ENCODE results near the gene STIM2. TPM values are rescaled to one million over a fixed set of nuclear protein-coding genes. Genes with fewer than 3 reads are reported as not detected.
"Not testable (repeated sequence)": the region's sequence is repeated elsewhere in the genome, so short reads cannot be mapped to it uniquely, and the experiment has no call there.

Gene STIM2
- total RNA-seq, 1 experiment from 2014 or later = 59.0 TPM

- Histone ChIP-seq H3K4me1 (ENCODE audit: insufficient read depth, low read length, poor library complexity, severe bottlenecking) (peaks cover 20% of the 10 kb centered on the region), H3K9me3 (ENCODE audit: low read depth, low read length, poor library complexity, severe bottlenecking) (no peaks in the 10 kb centered on the region), H3K36me3 (ENCODE audit: insufficient read depth, low read length, poor library complexity, severe bottlenecking) (peaks cover 6% of the 10 kb centered on the region), H3K27ac (ENCODE audit: low read depth, low read length, poor library complexity, severe bottlenecking) (no peak overlapping the region), H3K27me3 (replicated peaks; ENCODE audit: insufficient read depth, low read depth, low read length, poor library complexity) (no peaks in the 10 kb centered on the region), H3K4me3 (ENCODE audit: low read depth, low read length, poor library complexity, severe bottlenecking) (no peak overlapping the region)
- POLR2A ChIA-PET (ENCODE audit: low non-redundant PET) = no interaction called here
- no peak for DNase-seq (ENCODE audit: low spot score)
- CTCF ChIA-PET = no interaction called here
- TF ChIP-seq EZH2 (IDR thresholded peaks at IDR 0.05; ENCODE audit: borderline replicate concordance, low read depth, low read length, poor library complexity, severe bottlenecking) (no peak), CTCF (conservative IDR thresholded peaks at IDR 0.05; ENCODE audit: low read depth, low read length) (no peak)
- intact Hi-C loops (cut with micrococcal nuclease; ENCODE audit: unreplicated experiment) = no loop called here
- BruUV-seq (replicated peaks) = no TSS peak
Measured at GRCh38 chr4:26962720-26963119, 102.1 kb downstream of the STIM2 start.

- Histone ChIP-seq H3K36me3 (ENCODE audit: insufficient read depth, low read length, poor library complexity, severe bottlenecking) (no peaks in the 10 kb centered on the region), H3K4me1 (ENCODE audit: insufficient read depth, low read length, poor library complexity, severe bottlenecking) (peaks cover 20% of the 10 kb centered on the region), H3K9me3 (ENCODE audit: low read depth, low read length, poor library complexity, severe bottlenecking) (no peaks in the 10 kb centered on the region), H3K27me3 (replicated peaks; ENCODE audit: insufficient read depth, low read depth, low read length, poor library complexity) (no peaks in the 10 kb centered on the region), H3K4me3 (ENCODE audit: low read depth, low read length, poor library complexity, severe bottlenecking) (no peak overlapping the region), H3K27ac (ENCODE audit: low read depth, low read length, poor library complexity, severe bottlenecking) (no peak overlapping the region)
- ChIA-PET POLR2A (ENCODE audit: low non-redundant PET) (no interaction called here), CTCF (no interaction called here)
- DNase-seq (ENCODE audit: low spot score) = no peak
- TF ChIP-seq EZH2 (IDR thresholded peaks at IDR 0.05; ENCODE audit: borderline replicate concordance, low read depth, low read length, poor library complexity, severe bottlenecking) (no peak), CTCF (conservative IDR thresholded peaks at IDR 0.05; ENCODE audit: low read depth, low read length) (no peak)
- no TSS peak for BruUV-seq (replicated peaks)
- intact Hi-C loops (cut with micrococcal nuclease; ENCODE audit: unreplicated experiment) = no loop called here
Measured at GRCh38 chr4:26964512-26964911, 103.9 kb downstream of the STIM2 start.

- H3K9me3 ChIP-seq (ENCODE audit: low read depth, low read length, poor library complexity, severe bottlenecking) = no peaks in the 10 kb centered on the region
- H3K36me3 ChIP-seq (ENCODE audit: insufficient read depth, low read length, poor library complexity, severe bottlenecking) = no peaks in the 10 kb centered on the region
- no peaks in the 10 kb centered on the region for H3K27me3 ChIP-seq (replicated peaks; ENCODE audit: insufficient read depth, low read depth, low read length, poor library complexity)
- no peak for DNase-seq (ENCODE audit: low spot score)
- H3K4me3 ChIP-seq (ENCODE audit: low read depth, low read length, poor library complexity, severe bottlenecking) = no peak overlapping the region
- intact Hi-C loops (cut with micrococcal nuclease; ENCODE audit: unreplicated experiment) = no loop called here
- POLR2A ChIA-PET (ENCODE audit: low non-redundant PET) = no interaction called here
- TF ChIP-seq EZH2 (IDR thresholded peaks at IDR 0.05; ENCODE audit: borderline replicate concordance, low read depth, low read length, poor library complexity, severe bottlenecking) (no peak), CTCF (conservative IDR thresholded peaks at IDR 0.05; ENCODE audit: low read depth, low read length) (no peak)
- peaks cover 16% of the 10 kb centered on the region for H3K4me1 ChIP-seq (ENCODE audit: insufficient read depth, low read length, poor library complexity, severe bottlenecking)
- CTCF ChIA-PET = no interaction called here
- no peak overlapping the region for H3K27ac ChIP-seq (ENCODE audit: low read depth, low read length, poor library complexity, severe bottlenecking)
- BruUV-seq (replicated peaks) = no TSS peak
Measured at GRCh38 chr4:26964994-26965393, 104.4 kb downstream of the STIM2 start.

- H3K9me3 ChIP-seq (ENCODE audit: low read depth, low read length, poor library complexity, severe bottlenecking); H3K36me3 ChIP-seq (ENCODE audit: insufficient read depth, low read length, poor library complexity, severe bottlenecking); POLR2A ChIA-PET (ENCODE audit: low non-redundant PET); CTCF ChIA-PET; H3K27ac ChIP-seq (ENCODE audit: low read depth, low read length, poor library complexity, severe bottlenecking); H3K27me3 ChIP-seq (replicated peaks; ENCODE audit: insufficient read depth, low read depth, low read length, poor library complexity); H3K4me3 ChIP-seq (ENCODE audit: low read depth, low read length, poor library complexity, severe bottlenecking); DNase-seq (ENCODE audit: low spot score); H3K4me1 ChIP-seq (ENCODE audit: insufficient read depth, low read length, poor library complexity, severe bottlenecking); BruUV-seq (replicated peaks); intact Hi-C loops (cut with micrococcal nuclease; ENCODE audit: unreplicated experiment): not testable (repeated sequence)
Measured at GRCh38 chr4:26975464-26976181, 115.0 kb downstream of the STIM2 start.
